WI38 (cell line): ENCODE results near the gene SUCLG2.

Experiments used
- H3K4me3 ChIP-seq: 2 replicates; pipeline ENCODE4 v1.5.1; 2011; ENCODE audit warnings: low read depth, mild to moderate bottlenecking, control low read depth, low read length
- TF ChIP-seq, protein P1 (sequence below): IDR thresholded peaks from 2 replicates; pipeline ENCODE4 v1.5.1; 2012; ENCODE audit warnings: low read depth, mild to moderate bottlenecking, control low read depth, low read length

SUCLG2 gene

DNA sequence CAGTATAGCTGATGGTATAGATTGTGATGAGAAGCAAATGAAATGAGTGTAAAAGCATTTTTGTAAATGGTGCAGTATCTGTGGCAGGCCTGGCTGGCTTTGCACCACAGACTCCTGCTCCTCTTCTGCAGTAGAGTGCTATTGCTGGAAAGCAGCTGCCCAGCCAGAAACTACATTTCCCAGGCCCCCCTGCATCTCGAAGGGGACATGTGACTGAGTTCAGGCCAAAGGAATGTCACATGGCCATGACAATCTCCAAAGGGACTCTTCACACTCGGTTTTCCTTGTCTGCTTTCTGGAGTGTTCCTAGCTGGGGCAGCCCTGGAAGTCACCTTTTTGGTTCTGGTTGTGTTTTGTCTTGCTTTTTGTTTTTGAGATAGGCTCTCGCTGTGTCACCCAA lies 277.1 kb downstream of the SUCLG2 start:
- no peak overlapping the region for H3K4me3 ChIP-seq
- TF ChIP-seq, protein P1, sequence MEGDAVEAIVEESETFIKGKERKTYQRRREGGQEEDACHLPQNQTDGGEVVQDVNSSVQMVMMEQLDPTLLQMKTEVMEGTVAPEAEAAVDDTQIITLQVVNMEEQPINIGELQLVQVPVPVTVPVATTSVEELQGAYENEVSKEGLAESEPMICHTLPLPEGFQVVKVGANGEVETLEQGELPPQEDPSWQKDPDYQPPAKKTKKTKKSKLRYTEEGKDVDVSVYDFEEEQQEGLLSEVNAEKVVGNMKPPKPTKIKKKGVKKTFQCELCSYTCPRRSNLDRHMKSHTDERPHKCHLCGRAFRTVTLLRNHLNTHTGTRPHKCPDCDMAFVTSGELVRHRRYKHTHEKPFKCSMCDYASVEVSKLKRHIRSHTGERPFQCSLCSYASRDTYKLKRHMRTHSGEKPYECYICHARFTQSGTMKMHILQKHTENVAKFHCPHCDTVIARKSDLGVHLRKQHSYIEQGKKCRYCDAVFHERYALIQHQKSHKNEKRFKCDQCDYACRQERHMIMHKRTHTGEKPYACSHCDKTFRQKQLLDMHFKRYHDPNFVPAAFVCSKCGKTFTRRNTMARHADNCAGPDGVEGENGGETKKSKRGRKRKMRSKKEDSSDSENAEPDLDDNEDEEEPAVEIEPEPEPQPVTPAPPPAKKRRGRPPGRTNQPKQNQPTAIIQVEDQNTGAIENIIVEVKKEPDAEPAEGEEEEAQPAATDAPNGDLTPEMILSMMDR: no peak

GRCh38 chr3:67376416-67376815 lies 278.0 kb downstream of the SUCLG2 start:
- no peak overlapping the region for H3K4me3 ChIP-seq
- TF ChIP-seq, protein P1: no peak

GRCh38 chr3:67375976-67376375 lies 278.4 kb downstream of the SUCLG2 start:
- TF ChIP-seq, protein P1: no peak
- no peak overlapping the region for H3K4me3 ChIP-seq

- TF ChIP-seq, protein P1: no peak
- no peak overlapping the region for H3K4me3 ChIP-seq
Measured at GRCh38 chr3:67362686-67363085, 291.7 kb downstream of the SUCLG2 start.

GRCh38 chr3:67361770-67362169 lies 292.6 kb downstream of the SUCLG2 start:
- TF ChIP-seq, protein P1: no peak
- H3K4me3 ChIP-seq: no peak overlapping the region

- TF ChIP-seq, protein P1: no peak
- H3K4me3 ChIP-seq: no peak overlapping the region
Measured at GRCh38 chr3:67361323-67361722, 293.1 kb downstream of the SUCLG2 start.

DNA sequence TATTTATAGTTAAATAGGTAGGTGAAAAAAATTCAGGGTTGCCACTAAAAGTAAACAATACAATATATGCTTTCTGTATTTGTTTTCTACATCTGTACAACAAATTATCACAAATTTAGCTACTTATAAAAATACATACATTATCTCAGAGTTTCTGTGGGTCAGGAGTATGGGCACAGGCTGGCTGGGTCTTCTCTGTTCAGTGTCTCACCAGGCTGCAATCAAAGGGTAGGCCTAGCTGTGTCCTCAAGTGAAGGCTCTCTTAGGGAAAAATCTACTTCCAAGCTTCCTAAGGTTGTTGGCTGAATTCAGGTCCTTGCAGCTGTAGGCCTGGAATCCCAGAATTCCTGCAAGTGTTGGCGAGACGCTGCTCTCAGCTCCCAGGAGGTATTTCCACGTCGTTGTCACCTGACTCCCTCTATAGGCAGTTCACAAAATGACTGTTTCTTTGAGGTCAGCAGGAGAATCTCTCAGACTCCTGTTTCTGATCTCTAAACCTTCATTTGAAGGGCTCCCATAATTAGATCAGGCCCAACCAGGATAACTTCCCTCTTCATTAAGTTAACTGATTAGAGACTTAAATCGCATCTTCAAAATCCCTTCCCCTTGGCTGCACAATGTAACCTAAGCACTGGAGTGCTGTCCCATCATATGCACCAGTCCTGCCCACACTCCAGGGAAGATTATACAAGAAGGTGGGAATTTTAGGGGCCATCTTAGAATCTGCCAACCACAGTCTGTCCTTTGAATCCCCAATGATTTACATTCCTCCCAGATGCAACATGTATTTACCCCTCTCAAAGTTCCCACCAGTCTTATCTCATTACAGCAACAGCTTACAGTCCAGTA lies 296.6 kb downstream of the SUCLG2 start:
- no peak overlapping the region for H3K4me3 ChIP-seq
- TF ChIP-seq, protein P1: peak; percentile 37; the same call in 1 of the 2 replicates
